M059J (cell line): ENCODE results near the gene CRYGS. TPM values are rescaled to one million over a fixed set of nuclear protein-coding genes. Genes with fewer than 3 reads are reported as not detected.
"Not testable (repeated sequence)": the region's sequence is repeated elsewhere in the genome, so short reads cannot be mapped to it uniquely, and the experiment has no call there.

ENCODE experiments used
- DNase-seq: peaks from one replicate; pipeline ENCODE4 v3.0.0-alpha.2; 2012; ENCODE audit warnings: low read depth
- total RNA-seq: library from RNA; depleted of rRNA; stranded (reverse); fragments of >200 nt; shearing (Covaris generic); gene quantifications from 2 replicates; pipeline ENCODE4 v1.2.3, GENCODE V29; 2014; rRNA removed

Gene CRYGS
- 0.47 and 0.57 TPM in 2 replicates for total RNA-seq

DNA sequence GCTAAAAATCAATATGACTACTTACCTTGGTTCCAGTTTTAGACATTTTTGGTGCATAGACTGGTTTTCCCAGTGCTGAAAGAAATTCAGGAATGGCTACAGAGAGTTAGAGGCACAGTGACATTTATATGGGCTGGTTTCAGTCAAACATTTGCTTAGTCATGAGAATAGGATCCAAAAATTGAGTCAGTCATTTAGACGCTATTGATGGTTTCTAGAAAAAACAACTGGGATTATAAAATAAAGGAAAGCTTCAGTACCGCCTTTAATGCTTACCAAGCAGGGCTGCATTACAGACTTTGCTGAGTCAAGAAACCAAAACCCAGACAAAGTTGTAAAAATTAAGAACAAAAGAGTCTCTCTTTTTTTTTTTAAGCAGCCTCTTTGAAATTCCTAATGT, at the start of gene CRYGS:
Gene CRYGS, minus strand, starts transcription at position 100 of the 400 bp plus-strand sequence. Its CDS starts 54 bp downstream, at position 46.
- peak; percentile 15 for DNase-seq

DNA sequence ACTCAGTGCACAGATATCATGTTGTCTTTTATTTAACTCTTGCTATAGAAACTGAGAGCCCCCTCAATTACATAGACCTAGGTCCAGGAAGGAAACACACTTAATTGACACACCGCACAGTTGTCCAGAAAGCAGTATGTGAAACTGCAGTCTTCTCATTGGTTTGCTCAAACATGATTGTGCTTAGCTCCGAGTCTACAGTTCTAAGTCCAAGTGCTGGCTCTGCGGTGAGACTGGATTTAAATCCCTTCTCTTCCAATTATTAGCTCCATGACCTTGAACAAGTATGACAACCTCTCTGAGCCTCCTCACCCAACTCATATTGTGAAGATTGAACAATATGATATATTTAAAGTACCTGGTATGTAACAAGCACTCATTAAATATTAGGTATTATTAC, 49.7 kb upstream of the CRYGS start:
- no peak for DNase-seq

DNA sequence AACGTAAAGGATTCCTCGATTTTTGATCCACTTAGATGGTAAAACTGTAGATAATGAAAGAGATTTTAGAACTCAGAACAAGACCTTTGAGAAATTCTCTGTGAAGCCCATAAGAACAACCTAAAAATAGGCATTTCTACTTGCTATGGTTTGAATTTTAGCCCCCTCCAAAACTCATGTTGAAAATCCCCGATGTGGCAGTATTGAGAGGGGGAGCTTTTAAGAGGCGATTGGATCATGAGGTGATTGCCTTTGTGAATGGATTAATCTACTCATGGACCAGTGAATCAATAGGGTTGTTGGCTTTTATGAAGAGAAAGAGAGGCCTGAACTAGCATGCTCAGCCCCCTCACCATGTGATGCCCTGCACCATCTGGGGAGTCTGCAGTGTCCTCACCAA, 48.5 kb upstream of the CRYGS start:
- no peak for DNase-seq

DNA sequence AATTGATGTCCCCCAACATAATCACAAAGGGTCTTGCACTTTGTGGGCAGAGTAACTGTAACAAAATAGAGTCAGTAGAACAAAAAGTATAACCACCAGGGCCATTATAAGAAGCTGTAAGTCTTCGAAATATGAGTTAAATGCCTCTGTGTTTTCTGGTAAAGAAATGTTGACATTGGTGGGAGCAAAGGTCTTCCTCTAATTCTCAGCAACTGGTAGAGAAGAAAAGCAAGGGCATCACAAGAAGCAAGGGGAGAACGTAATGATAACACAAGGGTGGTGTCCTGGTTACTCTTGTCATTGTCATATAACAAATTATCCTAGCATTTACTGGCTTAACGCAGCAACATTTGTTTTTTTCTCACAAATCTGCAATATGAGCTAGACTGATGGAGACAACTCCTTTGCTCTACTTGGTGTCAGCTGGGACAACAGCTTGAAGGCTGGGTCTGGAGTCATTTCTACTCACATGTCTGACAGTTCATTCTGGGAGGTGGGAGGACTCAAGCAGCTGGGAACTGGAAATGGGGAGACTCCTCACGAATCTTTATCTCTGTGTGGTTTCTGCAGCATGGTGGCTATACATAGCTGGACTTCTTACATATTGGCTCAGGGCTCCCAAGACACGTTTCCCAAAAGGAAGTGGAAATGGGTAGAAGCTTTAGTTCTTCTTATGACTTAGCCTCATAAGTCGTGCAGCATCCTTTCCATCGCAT, 46.6 kb upstream of the CRYGS start:
- no peak for DNase-seq

DNA sequence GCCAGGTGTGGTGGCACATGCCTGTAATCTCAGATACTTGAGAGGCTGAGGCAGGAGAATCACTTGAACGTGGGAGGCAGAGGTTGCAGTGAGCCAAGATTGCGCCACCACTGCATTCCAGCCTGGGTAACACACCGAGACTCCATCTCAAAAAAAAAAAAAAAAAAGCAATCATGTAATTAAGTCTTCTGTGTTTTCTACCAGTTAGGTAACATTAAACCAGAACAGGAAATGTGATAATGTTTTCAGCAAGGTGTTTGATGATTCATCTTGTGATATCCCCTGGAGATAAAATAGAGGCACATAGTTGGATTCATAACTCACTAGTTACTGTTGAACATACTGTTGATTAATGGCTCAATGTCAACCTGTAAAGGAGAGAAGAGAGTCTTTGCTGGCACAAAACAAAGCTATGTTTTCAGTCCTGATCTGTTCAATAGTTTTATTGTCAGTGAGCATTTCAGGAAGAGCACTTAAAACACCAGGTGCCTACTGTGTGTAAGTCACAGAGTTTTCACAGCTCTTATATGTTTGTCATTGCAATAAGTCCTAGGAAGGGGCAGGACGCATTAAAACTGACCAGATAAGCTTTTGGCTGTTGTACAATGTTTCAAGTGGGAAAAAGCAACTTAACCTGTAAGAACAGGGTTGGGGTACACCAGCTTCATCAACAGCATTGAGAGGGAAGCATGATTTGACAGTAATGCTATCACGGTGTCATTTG, 45.8 kb upstream of the CRYGS start:
- DNase-seq: peak; percentile 79

DNA sequence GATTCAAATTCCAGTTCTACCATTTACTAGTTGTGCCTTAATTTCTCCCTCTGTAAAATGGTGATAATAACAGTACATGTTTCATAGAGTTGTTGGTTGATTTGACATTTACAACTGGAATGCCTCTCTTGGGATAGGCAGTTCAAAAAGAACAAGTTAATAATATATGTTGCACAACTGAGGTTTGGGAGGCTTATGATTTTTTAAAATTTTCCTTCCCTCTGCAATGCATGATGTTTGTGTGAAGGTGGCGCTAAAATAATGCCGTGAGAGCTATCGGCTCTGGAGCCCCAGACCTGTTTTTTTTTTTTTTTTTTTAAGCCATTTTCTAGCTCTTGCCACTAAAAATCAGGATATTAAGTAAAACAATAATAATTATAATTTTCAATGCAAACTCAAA, 44.9 kb upstream of the CRYGS start:
- DNase-seq: no peak

DNA sequence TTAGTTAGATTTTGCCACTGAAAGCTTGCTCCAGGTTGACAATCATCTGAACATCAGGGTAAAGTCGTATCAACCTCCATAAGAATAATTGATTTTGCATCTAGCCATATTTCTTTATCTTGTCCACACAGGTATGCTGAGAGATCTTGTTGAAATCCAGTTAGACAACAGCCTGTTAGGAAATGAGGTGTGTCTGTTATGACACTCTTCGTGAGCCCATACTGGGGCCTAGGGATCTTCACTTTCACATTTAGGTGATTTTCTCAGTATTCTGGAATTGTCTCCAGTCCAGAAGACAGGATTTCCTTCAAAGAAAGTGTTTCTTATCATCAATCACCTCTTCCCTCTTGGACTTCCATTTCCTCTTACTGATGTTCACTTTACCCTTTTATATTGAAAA, 44.5 kb upstream of the CRYGS start:
- peak; percentile 34 for DNase-seq

DNA sequence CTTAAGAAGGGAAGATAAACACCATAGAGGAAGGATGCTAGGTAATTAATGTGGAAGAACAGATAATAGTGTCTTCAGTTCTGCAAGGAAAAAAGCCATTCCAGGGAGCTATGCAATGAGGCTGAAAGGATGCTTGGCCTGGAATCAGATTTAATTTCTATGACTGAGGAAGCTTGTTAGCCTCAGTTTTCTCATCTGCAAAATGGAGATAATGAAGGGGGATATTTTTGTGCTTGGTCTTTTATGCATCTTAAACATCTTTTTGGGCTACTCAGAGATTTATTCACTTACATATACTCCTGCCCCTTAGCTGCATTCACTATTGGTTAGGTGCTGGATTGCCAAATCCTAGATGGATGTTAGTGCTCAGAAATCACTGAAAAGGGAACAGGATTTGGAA, 43.0 kb upstream of the CRYGS start:
- DNase-seq: no peak

DNA sequence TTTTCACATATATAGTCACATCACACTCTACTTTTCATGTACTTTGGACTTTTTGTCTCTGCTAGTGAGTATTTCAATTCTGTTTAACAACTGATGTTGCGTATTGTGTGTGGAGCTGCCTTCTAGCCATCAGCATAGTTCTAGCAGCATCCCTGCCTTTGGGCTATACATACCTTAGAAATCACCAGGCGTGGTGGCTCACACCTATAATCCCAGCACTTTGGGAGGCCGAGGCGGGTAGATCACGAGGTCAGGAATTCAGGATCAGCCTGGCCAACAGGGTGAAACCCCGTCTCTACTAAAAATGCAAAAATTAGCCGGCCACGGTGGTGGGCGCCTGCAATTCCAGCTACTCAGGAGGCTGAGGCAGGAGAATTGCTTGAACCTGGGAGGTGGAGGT, 42.1 kb upstream of the CRYGS start:
- DNase-seq: not testable (repeated sequence)

DNA sequence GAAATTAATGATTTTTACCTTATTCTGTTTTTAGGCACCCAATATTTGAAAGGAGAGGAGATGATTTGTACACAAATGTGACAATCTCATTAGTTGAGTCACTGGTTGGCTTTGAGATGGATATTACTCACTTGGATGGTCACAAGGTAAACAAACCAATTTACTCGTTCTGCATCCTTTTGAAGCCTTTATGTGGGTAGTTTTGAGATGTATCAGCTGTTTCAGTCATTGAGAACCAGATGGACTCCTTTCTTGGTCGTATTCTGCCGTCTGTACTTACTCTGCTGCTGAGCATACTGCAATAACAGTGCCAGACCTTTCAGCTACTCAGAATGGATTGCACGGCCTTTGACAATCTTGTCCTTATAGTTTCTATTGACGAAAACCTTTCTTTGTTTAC, 39.7 kb upstream of the CRYGS start:
- DNase-seq: peak; percentile 79

DNA sequence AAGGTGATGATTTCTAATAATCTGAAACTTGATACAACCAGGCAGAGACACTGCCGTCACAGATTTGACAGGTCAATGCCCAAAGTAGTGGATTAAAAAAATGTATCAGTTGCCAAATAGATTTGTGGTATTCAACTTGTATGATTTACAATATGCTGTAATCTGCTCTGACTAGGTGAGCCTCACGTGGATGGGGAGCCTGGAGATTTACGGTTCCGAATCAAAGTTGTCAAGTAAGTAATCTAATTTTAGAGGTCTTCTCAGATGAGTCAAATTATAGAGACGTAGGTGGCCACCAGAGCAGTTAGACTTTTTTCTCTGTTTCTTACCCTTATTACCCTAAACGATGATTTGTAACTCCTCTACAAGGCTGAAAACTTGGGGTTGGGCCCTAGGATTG, 38.4 kb upstream of the CRYGS start:
- no peak for DNase-seq

DNA sequence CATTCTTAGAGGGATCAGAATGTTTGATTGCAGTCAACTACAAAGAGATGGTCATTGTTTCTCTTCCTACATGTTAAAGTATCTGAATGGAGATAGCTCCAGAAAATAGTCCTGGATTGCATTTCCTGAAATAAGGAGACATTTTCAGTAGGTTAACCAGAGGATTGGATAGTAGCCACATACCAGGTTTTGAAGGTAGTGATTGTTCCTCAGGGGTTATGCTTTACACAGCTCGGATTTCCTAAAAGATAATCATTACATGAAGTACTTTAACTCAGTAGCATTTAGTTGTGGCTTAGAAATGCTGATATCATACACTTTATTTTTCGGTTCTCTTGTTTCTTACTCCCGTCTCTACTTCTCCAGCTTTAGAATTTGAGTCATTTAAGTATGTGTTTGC, 36.6 kb upstream of the CRYGS start:
- DNase-seq: no peak

DNA sequence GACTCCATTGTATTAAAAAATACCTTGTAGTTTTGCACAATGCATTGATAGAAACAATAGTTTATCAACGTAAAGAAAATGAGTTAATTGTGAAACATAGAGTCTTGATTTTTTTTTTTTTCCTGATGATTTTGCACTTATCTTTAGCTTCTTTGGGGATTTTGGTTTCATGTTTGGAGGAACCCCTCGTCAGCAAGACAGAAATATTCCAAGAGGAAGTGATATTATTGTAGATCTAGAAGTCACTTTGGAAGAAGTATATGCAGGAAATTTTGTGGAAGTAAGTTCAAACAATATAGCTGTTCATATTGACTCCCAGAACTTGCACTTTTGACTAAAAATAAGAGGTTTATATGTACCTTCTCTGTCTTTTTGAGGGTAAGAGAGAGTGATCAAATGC, 33.3 kb upstream of the CRYGS start:
- DNase-seq: no peak

DNA sequence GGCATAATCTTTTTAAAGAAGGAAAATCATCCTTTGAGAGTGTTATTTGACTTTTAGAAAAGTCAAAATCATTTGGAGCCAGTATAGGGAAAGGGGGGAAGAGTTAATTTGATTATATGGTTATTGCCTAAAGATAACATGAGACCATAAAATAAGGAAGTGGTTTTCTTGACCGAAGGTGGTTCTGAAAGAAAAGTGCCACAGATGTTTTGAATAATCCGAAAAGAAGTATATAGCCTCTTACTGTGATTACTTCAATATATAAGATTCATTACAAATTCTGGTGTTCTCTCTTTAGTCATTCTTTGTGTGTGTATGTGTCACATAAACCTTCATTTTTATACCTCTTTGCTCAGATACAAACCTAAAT, 27.4 kb upstream of the CRYGS start:
- no peak for DNase-seq

DNA sequence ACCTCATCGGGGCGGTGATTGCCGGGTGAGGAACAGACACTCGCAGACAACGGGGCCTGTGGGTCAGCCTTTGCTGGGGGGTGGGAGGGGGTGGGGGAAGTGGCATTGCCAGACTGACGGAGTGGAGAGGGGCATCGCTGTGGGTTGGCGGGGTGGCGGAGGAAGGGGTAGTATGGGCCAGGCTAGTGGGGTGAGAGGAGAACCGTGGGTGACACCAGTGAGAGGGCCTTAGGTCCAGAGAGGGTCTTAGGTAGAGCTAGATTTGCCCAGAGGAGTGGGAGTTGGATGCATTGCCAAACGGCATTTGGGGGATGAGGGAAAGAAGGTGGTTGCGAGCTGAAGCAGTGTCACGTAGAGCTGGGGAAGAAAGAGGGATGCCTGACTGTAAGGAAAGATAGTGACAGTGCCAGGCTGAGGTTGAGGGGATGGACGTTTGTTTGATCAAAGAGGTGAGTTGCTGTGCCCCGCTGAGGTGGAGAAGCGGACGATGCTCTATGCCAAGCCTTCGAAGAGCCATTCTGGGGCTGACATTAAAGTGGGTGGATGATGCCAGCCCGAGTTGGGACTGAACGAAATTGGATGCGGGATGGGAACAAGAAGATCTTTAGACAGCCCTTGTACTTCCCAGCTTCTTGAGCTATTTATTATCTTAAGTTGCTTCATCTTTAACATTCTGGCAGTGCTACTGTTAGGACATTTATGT, 26.9 kb upstream of the CRYGS start:
- DNase-seq: no peak

DNA sequence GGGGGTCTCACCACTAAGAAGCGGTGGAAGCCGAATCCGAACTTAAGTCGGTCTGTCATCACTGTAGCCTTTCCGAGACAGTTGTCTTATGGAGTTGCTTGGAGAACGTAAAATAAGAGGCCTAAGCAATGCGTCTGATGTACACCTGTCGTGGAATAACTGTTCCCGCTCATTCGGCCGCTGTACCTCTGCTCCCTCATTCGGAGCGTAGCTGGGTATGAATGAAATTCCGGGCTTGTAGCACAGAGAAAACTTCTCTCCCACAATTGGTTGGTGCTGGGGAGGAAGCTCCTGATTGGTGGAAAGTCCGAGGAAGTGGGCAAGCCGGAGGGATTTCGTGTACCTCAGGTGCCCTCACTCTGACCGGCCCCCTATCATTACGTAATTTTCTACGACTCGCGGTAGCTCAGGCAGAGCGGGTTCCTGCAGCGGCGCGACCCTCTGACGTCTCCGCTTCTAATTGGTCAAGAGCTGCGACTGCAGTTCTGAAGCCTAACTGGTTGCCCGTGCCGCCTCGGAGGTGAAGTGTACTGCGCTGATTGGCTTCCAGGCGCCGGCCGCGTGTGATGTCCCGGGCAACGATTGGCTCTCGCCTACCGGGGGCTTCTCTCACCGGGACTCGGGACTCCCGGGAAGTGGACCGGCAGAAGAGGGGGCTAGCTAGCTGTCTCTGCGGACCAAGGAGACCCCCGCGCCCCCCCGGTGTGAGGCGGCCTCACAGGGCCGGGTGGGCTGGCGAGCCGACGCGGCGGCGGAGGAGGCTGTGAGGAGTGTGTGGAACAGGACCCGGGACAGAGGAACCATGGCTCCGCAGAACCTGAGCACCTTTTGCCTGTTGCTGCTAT, 26.1 kb upstream of the CRYGS start, which contains the start of gene DNAJB11:
Gene DNAJB11, plus strand, starts transcription at position 625 of the 845 bp plus-strand sequence. Its CDS starts 178 bp downstream, at position 803.
- DNase-seq: peak; percentile 100

DNA sequence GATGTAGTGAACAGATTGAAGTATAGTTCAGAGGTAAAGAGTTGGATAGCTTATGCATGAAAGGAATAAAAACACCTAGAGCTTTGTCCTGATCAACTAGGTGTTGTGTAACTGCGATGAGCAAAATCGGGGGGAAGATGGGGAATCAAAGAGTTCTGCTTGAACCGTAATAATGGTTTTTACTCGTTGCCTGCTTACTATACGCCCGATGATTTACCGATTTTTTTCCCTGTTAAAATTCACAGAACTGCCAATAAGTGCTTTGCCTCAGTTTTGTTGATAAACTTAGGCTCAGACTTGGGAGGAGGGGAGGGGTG, 25.6 kb upstream of the CRYGS start:
- DNase-seq: no peak

DNA sequence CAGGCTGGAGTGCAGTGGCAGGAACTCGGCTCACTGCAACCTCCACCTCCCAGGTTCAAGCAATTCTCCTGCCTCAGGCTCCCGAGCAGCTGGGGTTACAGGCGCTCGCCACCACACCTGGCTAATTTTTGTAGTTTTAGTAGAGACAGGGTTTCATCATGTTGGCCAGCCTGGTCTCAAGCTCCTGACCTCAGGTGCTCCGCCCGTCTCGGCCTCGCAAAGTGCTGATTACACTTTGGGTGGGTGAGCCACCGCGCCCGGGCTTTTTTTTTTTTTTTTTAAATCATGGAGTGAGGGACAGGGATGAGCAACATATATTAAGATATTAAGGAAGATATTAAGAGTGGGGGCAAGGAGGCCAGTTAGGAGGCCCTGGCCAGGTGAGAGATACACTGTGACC, 25.2 kb upstream of the CRYGS start:
- not testable (repeated sequence) for DNase-seq

DNA sequence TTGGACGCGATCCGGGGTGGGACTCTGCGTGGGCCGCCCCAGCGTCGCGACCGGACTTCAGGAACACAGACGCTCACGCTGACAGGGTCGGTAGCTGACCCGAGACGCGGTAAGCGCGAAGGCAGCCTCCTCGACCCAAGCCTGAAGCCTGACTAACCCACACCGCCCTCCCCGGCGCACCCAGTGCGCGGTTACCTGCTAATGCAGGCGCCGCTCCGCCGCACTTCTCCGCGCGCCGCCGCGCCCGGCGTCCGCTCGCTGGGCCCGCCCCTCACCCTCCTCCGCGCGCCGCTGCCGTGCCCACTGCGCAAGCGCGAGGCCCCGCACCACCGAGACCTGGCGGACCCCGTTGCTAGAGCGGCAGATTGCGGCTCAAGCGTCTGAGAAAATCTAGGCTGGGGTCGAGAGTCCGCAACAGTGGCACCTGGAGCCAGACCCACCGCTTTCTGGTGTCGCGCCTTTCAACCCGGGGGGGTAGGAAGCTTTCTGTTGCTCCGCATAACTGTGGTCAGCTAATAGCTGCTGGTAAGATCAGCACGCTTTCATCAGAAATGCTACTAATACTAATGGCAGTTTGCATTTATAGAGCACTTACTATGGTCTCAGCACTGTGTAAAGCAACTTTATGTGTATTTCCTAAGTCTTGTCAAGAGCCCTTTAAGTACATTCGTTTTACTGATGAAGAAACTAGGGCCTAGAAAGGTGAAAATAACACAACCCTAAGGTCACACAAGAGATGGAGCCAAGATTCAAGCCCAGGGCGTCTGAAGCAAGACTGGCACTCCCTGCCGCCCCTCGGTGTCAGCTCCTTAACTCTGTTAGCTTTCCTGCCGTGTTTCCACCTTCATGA, 23.1 kb upstream of the CRYGS start, which contains the start of gene TBCCD1:
Gene TBCCD1, minus strand, starts transcription at position 268 of the 850 bp plus-strand sequence. CDS start 3,010 bp downstream, outside the sequence.
- DNase-seq: peak; percentile 86

DNA sequence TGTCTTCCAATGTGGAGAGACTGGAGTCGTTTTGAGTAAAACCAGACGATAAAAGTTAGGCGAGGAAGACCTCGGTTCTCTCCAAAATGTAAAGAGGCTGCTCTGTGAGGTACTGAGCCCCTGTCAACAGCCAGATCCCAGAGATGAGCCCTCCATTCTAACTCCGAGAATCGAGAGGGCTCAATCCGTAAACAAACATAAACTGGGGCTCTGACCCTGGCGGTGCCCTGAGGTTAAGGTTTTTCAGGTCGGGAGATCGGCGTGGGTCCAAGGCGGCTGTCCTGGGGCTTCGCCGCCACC, 22.5 kb upstream of the CRYGS start:
- no peak for DNase-seq

DNA sequence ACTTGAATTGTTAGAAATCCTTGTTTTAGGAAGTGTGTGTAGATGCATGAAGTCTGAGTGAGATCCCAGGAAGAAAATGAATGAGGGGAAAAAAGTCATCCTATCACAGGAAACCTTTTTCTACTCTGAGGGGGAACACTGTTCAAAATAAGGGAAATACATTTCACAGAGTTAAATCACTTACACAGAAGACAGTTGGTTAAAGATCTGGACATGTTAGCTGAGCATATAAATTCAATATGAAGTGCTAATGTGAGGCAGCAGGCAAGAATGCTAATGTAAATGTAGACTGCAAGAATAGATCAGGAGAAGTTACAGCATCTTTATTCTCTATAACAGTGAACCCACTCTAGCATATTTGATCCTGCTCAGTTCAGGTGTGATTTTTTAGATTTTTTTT, 20.4 kb upstream of the CRYGS start:
- no peak for DNase-seq
